ENCODE data around the gene CCT3. TPM values are rescaled to one million over a fixed set of nuclear protein-coding genes. Genes with fewer than 3 reads are reported as not detected.

Gene CCT3
- 391 and 397 TPM in 2 replicates for total RNA-seq
- 251 and 407 TPM in 2 replicates for polyA plus RNA-seq
- 173 and 269 TPM in 2 replicates for polyA plus RNA-seq (2012)
- polyA minus RNA-seq (ENCODE audit: low replicate concordance) = 108 and 132 TPM in 2 replicates

GRCh38 chr1:156338180-156338976 lies at the start of gene CCT3, which contains the start of gene TSACC:
CCT3 (minus strand) TSS chr1:156338292; CDS start chr1:156338184, 108 bp downstream.
TSACC (plus strand) TSS chr1:156338526; CDS start chr1:156339758, 1,232 bp downstream.
- H3K9ac ChIP-seq (ENCODE audit: insufficient read depth, low read length) = peak within 1 kb of the TSS; percentile 43
- peak within 1 kb of the TSS; percentile 82 for H3K27ac ChIP-seq (ENCODE audit: insufficient read depth, low read length)
- peak within 1 kb of the TSS; percentile 75 to 97 (median 94) for H3K4me3 ChIP-seq (replicated peaks in 1 of 4; ENCODE audit: control extremely low read depth in 1 of 4, insufficient read depth in 1 of 4, low read depth in 3 of 4, low read length in 4 of 4)
- no peaks in the 10 kb centered on the region for H3K4me1 ChIP-seq (ENCODE audit: control insufficient read depth, extremely low read depth, insufficient read depth, low read length)
- peak; percentile 100 for DNase-seq (ENCODE audit: low read depth in 2 of 2)
- H4K20me1 ChIP-seq (ENCODE audit: control insufficient read depth, extremely low read depth, insufficient read depth, low read length) = no peaks in the 10 kb centered on the region
- H3K9me3 ChIP-seq (ENCODE audit: control insufficient read depth, insufficient read depth, low read depth, low read length) = no peaks in the 10 kb centered on the region
- H3K36me3 ChIP-seq (ENCODE audit: control insufficient read depth, insufficient read depth, low read length) = peaks cover 9% of the 10 kb centered on the region
- H3K4me2 ChIP-seq (ENCODE audit: extremely low read depth, insufficient read depth, low read length) = peak within 1 kb of the TSS; percentile 70
- H2AFZ ChIP-seq (ENCODE audit: low read length) = peak within 1 kb of the TSS; percentile 95
- H3K79me2 ChIP-seq (ENCODE audit: control insufficient read depth, insufficient read depth, low read length) = peaks cover 36% of the 10 kb centered on the region
- H3K27me3 ChIP-seq (ENCODE audit: control insufficient read depth, insufficient read depth, low read length) = no peaks in the 10 kb centered on the region
- TF ChIP-seq CTCF (conservative IDR thresholded peaks at IDR 0.05 in 1 of 2, IDR thresholded peaks at IDR 0.05 in 1 of 2; ENCODE audit: low read depth in 1 of 2, low read length in 2 of 2) = no peak
- TF ChIP-seq EZH2 (IDR thresholded peaks at IDR 0.05; ENCODE audit: low read length, missing control alignments) = no peak

- Histone ChIP-seq H3K79me2 (ENCODE audit: control insufficient read depth, insufficient read depth, low read length) (no peaks in the 10 kb centered on the region), H2AFZ (ENCODE audit: low read length) (no peak overlapping the region), H3K36me3 (ENCODE audit: control insufficient read depth, insufficient read depth, low read length) (no peaks in the 10 kb centered on the region), H3K4me1 (ENCODE audit: control insufficient read depth, extremely low read depth, insufficient read depth, low read length) (no peaks in the 10 kb centered on the region), H3K4me3 (replicated peaks in 1 of 4; ENCODE audit: control extremely low read depth in 1 of 4, insufficient read depth in 1 of 4, low read depth in 3 of 4, low read length in 4 of 4) (no peak overlapping the region), H3K27ac (ENCODE audit: insufficient read depth, low read length) (no peak overlapping the region), H3K4me2 (ENCODE audit: extremely low read depth, insufficient read depth, low read length) (no peak overlapping the region), H3K9ac (ENCODE audit: insufficient read depth, low read length) (no peak overlapping the region), H3K27me3 (ENCODE audit: control insufficient read depth, insufficient read depth, low read length) (peaks cover 37% of the 10 kb centered on the region), H3K9me3 (ENCODE audit: control insufficient read depth, insufficient read depth, low read depth, low read length) (no peaks in the 10 kb centered on the region), H4K20me1 (ENCODE audit: control insufficient read depth, extremely low read depth, insufficient read depth, low read length) (no peaks in the 10 kb centered on the region)
- TF ChIP-seq CTCF (conservative IDR thresholded peaks at IDR 0.05 in 1 of 2, IDR thresholded peaks at IDR 0.05 in 1 of 2; ENCODE audit: low read depth in 1 of 2, low read length in 2 of 2) = no peak
- TF ChIP-seq EZH2 (IDR thresholded peaks at IDR 0.05; ENCODE audit: low read length, missing control alignments) = peak; percentile 72
- no peak for DNase-seq (ENCODE audit: low read depth in 2 of 2)
These were observed 49.7 kb upstream of the CCT3 start for GRCh38 chr1:156387870-156388173.

GRCh38 chr1:156386949-156387869 lies 49.1 kb upstream of the CCT3 start:
- no peaks in the 10 kb centered on the region for H4K20me1 ChIP-seq (ENCODE audit: control insufficient read depth, extremely low read depth, insufficient read depth, low read length)
- peaks cover 37% of the 10 kb centered on the region for H3K27me3 ChIP-seq (ENCODE audit: control insufficient read depth, insufficient read depth, low read length)
- no peak overlapping the region for H3K4me2 ChIP-seq (ENCODE audit: extremely low read depth, insufficient read depth, low read length)
- no peak overlapping the region for H3K4me3 ChIP-seq (replicated peaks in 1 of 4; ENCODE audit: control extremely low read depth in 1 of 4, insufficient read depth in 1 of 4, low read depth in 3 of 4, low read length in 4 of 4)
- H3K9me3 ChIP-seq (ENCODE audit: control insufficient read depth, insufficient read depth, low read depth, low read length) = no peaks in the 10 kb centered on the region
- H2AFZ ChIP-seq (ENCODE audit: low read length) = no peak overlapping the region
- H3K4me1 ChIP-seq (ENCODE audit: control insufficient read depth, extremely low read depth, insufficient read depth, low read length) = no peaks in the 10 kb centered on the region
- H3K79me2 ChIP-seq (ENCODE audit: control insufficient read depth, insufficient read depth, low read length) = no peaks in the 10 kb centered on the region
- peak; percentile 41 for TF ChIP-seq EZH2 (IDR thresholded peaks at IDR 0.05; ENCODE audit: low read length, missing control alignments)
- no peak for TF ChIP-seq CTCF (conservative IDR thresholded peaks at IDR 0.05 in 1 of 2, IDR thresholded peaks at IDR 0.05 in 1 of 2; ENCODE audit: low read depth in 1 of 2, low read length in 2 of 2)
- no peak for DNase-seq (ENCODE audit: low read depth in 2 of 2)
- no peak overlapping the region for H3K9ac ChIP-seq (ENCODE audit: insufficient read depth, low read length)
- H3K27ac ChIP-seq (ENCODE audit: insufficient read depth, low read length) = no peak overlapping the region
- H3K36me3 ChIP-seq (ENCODE audit: control insufficient read depth, insufficient read depth, low read length) = no peaks in the 10 kb centered on the region

Measured in fibroblast of lung (primary cell).